Activated B cell treated with CpG ODN at 0.5 μM for 24 hours (primary cell): ENCODE data around the gene ACTL9. TPM values are rescaled to one million over a fixed set of nuclear protein-coding genes. Genes with fewer than 3 reads are reported as not detected.

Source experiments
- ATAC-seq: fragments of 200-7000 bp; cut with Tn5 transposase; one replicate; pipeline ENCODE4 v1.10.0; 2021; ENCODE audit warnings: low read depth, mild to moderate bottlenecking, moderate library complexity
- CTCF ChIA-PET: fragments of 350-600 bp; sonication (Branson Sonifier 250); formaldehyde crosslinking; loops from one replicate; lab custom pipeline; 2021; ENCODE audit warnings: antibody characterized with exemption; lab: Charles Lee
- POLR2A ChIA-PET: fragments of 350-600 bp; sonication (Branson Sonifier 250); formaldehyde crosslinking; loops from one replicate; lab custom pipeline; 2021; ENCODE audit warnings: antibody characterized with exemption; lab: Charles Lee
- DNase-seq: peaks from one replicate; pipeline ENCODE4 v3.0.0; 2022
- H3K27ac Mint-ChIP-seq: one replicate; pipeline ENCODE4 v1.8.0; 2020; ENCODE audit warnings: mixed read lengths
- H3K27me3 Mint-ChIP-seq: one replicate; pipeline ENCODE4 v1.8.0; 2021; ENCODE audit warnings: mixed read lengths
- H3K36me3 Mint-ChIP-seq: one replicate; pipeline ENCODE4 v1.8.0; 2021; ENCODE audit warnings: low read depth, mixed read lengths
- H3K4me1 Mint-ChIP-seq: one replicate; pipeline ENCODE4 v1.8.0; 2021; ENCODE audit warnings: mixed read lengths
- H3K4me3 Mint-ChIP-seq: one replicate; pipeline ENCODE4 v1.8.0; 2020; ENCODE audit warnings: mild to moderate bottlenecking, mixed read lengths
- H3K9me3 Mint-ChIP-seq: one replicate; pipeline ENCODE4 v1.8.0; 2020; ENCODE audit warnings: mixed read lengths
- CTCF ChIP-seq: fragments of 200-600 bp; IDR thresholded peaks from one replicate; pipeline ENCODE4 v1.8.0; 2022; ENCODE audit warnings: antibody characterized with exemption, mild to moderate bottlenecking
- intact Hi-C: fragments of 100-400 bp; cut with micrococcal nuclease; formaldehyde crosslinking; loops from one replicate; pipeline ENCODE4 v1.15.1; 2024
- total RNA-seq: library from RNA; stranded (reverse); gene quantifications from 2 replicates; pipeline ENCODE4 v1.2.3, GENCODE V29; 2022

Gene ACTL9
- total RNA-seq, 1 donor from 2014 or later: not detected

GRCh38 chr19:8655340-8655709 lies 43.3 kb downstream of the ACTL9 start:
- DNase-seq: no peak
- no peak overlapping the region for H3K27ac Mint-ChIP-seq

GRCh38 chr19:8654591-8655339 lies 43.8 kb downstream of the ACTL9 start:
- peak overlapping the region; percentile 50 for H3K4me3 Mint-ChIP-seq
- DNase-seq: peak; percentile 57
- peaks cover 13% of the 10 kb centered on the region for H3K4me1 Mint-ChIP-seq
- peak; percentile 76 for ATAC-seq
- H3K27ac Mint-ChIP-seq: peak overlapping the region; percentile 24
- H3K9me3 Mint-ChIP-seq: no peaks in the 10 kb centered on the region
- ChIA-PET POLR2A (no interaction called here), CTCF (interaction anchor here (0.7 to 4.1 kb wide), 9 partner anchors 10 to 891 kb away, joined by 3 to 35 read pairs (median 5); no protein-coding TSS in a partner anchor)
- intact Hi-C loops: loop anchor here (1.0 to 5.0 kb wide), 4 partner anchors 40 to 426 kb away; partner anchors contain the start of genes MBD3L1 and ZNF558
- no peaks in the 10 kb centered on the region for H3K36me3 Mint-ChIP-seq
- TF ChIP-seq CTCF: peak; percentile 99
- peaks cover 5% of the 10 kb centered on the region for H3K27me3 Mint-ChIP-seq

More at GRCh38 chr19:8655340-8655709, 43.3 kb downstream of the ACTL9 start:
- POLR2A ChIA-PET: no interaction called here
- H3K9me3 Mint-ChIP-seq: no peaks in the 10 kb centered on the region
- no peak overlapping the region for H3K4me3 Mint-ChIP-seq
- CTCF ChIA-PET: interaction anchor here (1.1 to 4.1 kb wide), 5 partner anchors 14 to 40 kb away, joined by 3 to 35 read pairs (median 7); no protein-coding TSS in a partner anchor
- peaks cover 5% of the 10 kb centered on the region for H3K27me3 Mint-ChIP-seq
- TF ChIP-seq CTCF: no peak
- intact Hi-C loops: loop anchor here (2.0 kb wide), 1 partner anchor 333 kb away; no protein-coding TSS in a partner anchor
- peaks cover 13% of the 10 kb centered on the region for H3K4me1 Mint-ChIP-seq
- ATAC-seq: no peak
- H3K36me3 Mint-ChIP-seq: no peaks in the 10 kb centered on the region

GRCh38 chr19:8648240-8648639 lies 50.4 kb downstream of the ACTL9 start:
- no peak for ATAC-seq
- DNase-seq: no peak
- no peaks in the 10 kb centered on the region for H3K36me3 Mint-ChIP-seq
- POLR2A ChIA-PET: no interaction called here
- CTCF ChIA-PET: interaction anchor here (1.0 kb wide), 1 partner anchor 77 kb away, joined by 3 read pairs; no protein-coding TSS in a partner anchor
- intact Hi-C loops: no loop called here
- no peak for TF ChIP-seq CTCF
- H3K27me3 Mint-ChIP-seq: peaks cover 10% of the 10 kb centered on the region
- H3K4me3 Mint-ChIP-seq: no peak overlapping the region
- no peak overlapping the region for H3K27ac Mint-ChIP-seq
- H3K9me3 Mint-ChIP-seq: no peaks in the 10 kb centered on the region
- H3K4me1 Mint-ChIP-seq: no peaks in the 10 kb centered on the region

Other genes with a start within 250 kb of the ACTL9 start
- 0.29 and 0.49 TPM in 2 replicates for gene PRAM1, start 196.2 kb downstream of the ACTL9 start, total RNA-seq
- gene ZNF414, start 184.6 kb downstream of the ACTL9 start, total RNA-seq: 28.6 and 32.8 TPM in 2 replicates
- gene MYO1F, start 121.4 kb downstream of the ACTL9 start, total RNA-seq: 57.4 and 63.8 TPM in 2 replicates
- 0.17 and 0.33 TPM in 2 replicates for gene ADAMTS10, start 88.1 kb downstream of the ACTL9 start, total RNA-seq
- not detected in 2 replicates for gene NFILZ, start 68.2 kb downstream of the ACTL9 start, total RNA-seq
- not detected in 2 replicates for gene OR2Z1, start 22.8 kb upstream of the ACTL9 start, total RNA-seq
- 23.2 and 25.4 TPM in 2 replicates for gene ZNF558, start 133.5 kb upstream of the ACTL9 start, total RNA-seq
- gene MBD3L1, start 133.6 kb upstream of the ACTL9 start, total RNA-seq: not detected in 2 replicates